Measurements from ENCODE around the gene TNFAIP8L2. TPM values are rescaled to one million over a fixed set of nuclear protein-coding genes. Genes with fewer than 3 reads are reported as not detected.
"Not testable (repeated sequence)": the region's sequence is repeated elsewhere in the genome, so short reads cannot be mapped to it uniquely, and the experiment has no call there.

Gene TNFAIP8L2
- total RNA-seq, 1 donor from 2014 or later = not detected

DNA sequence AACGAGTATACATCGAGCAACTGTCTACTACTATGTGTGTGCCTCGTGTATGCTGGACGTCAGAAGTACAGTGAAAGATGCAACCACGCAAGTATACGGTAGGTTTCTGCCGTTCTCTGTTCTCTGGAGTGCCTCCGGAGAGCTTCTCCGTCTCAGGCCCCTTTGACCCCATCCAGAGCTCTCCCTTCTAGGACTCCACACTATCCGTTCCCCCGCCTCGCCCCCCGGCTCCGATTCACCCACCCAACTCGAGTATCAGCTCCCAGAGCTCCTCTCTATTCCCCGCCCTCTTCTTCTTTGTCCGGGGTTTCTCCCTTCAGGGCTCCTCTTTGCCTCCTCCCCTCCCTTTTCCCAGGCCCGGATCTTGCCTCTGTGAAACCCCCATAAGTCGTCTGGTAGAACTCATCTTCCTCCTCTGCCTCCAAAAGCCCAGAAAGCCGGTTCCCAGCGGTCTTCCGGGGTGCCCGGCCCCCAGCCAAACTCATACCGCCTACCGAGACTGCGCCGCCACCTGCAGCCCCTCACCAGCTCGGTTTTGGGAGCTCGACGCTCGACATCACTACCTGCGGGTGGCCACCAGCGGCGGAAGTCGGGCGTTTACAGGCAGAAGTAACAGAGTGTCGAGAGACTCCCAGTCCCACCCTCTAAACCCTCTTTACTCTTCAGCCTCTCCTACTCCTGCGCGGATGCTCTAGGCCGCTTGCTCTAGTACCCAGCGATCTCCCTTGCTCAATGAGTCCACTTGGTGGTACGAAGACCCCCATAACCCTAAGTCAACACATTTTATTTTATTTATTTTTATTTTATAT, 33.4 kb downstream of the TNFAIP8L2 start, which contains the start of gene VPS72:
Gene VPS72 (minus strand): TSS at position 561 of the 809 bp plus-strand sequence. CDS start 76 bp downstream, at position 485.
- peaks cover 9% of the 10 kb centered on the region for H3K4me1 Mint-ChIP-seq (ENCODE audit: low read depth, unreplicated experiment)
- TF ChIP-seq CTCF (IDR thresholded peaks at IDR 0.05; ENCODE audit: partially characterized antibody, unreplicated experiment) = no peak
- peak within 1 kb of the TSS; percentile 100 for H3K4me3 Mint-ChIP-seq (ENCODE audit: unreplicated experiment)
- no peaks in the 10 kb centered on the region for H3K36me3 Mint-ChIP-seq (ENCODE audit: unreplicated experiment)
- peak; percentile 87 for DNase-seq
- H3K27me3 Mint-ChIP-seq (ENCODE audit: unreplicated experiment) = peaks cover 6% of the 10 kb centered on the region
- H3K27ac Mint-ChIP-seq (ENCODE audit: unreplicated experiment) = peak within 1 kb of the TSS; percentile 100
- peaks cover 7% of the 10 kb centered on the region for H3K9me3 Mint-ChIP-seq (ENCODE audit: unreplicated experiment)

DNA sequence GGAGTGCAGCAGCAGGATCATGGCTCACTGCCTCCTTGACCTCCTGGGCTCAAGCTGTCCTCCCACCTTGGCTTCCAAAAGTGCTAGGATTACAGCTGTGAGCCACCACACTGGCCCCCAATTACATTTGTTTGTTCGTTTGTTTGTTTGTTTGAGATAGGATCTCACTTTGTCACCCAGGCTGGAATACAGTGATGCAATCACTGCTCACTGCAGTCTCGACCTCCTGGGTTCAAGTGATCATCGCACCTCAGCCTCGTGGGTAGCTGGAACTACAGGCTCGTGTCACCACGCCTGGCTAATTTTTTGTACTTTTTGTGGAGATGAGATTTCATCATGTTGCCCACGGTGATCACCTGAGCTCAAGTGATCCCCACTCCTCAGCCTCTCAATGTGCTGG, 35.6 kb downstream of the TNFAIP8L2 start:
- Mint-ChIP-seq H3K4me3 (ENCODE audit: unreplicated experiment) (no peak overlapping the region), H3K27me3 (ENCODE audit: unreplicated experiment) (peaks cover 6% of the 10 kb centered on the region), H3K4me1 (ENCODE audit: low read depth, unreplicated experiment) (peaks cover 7% of the 10 kb centered on the region), H3K36me3 (ENCODE audit: unreplicated experiment) (no peaks in the 10 kb centered on the region), H3K27ac (ENCODE audit: unreplicated experiment) (no peak overlapping the region), H3K9me3 (ENCODE audit: unreplicated experiment) (peaks cover 7% of the 10 kb centered on the region)
- DNase-seq = no peak
- no peak for TF ChIP-seq CTCF (IDR thresholded peaks at IDR 0.05; ENCODE audit: partially characterized antibody, unreplicated experiment)

DNA sequence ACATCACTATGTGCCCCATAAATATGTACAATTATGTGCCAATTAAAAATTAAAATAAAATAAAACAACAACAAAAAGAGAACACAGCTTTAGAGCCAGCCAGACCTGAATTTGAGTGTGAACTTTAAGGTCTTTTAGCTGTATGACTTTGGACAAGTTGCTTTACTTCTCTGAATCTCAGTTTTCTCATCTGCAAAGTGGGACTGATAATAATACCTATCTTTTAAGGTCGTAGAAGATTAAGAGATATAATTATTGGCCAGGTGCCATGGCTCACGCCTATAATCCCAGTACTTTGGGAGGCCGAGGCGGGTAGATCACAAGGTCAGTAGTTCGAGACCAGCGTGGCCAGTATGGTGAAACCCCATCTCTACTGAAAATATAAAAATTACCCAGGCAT, 36.9 kb downstream of the TNFAIP8L2 start:
- no peak for TF ChIP-seq CTCF (IDR thresholded peaks at IDR 0.05; ENCODE audit: partially characterized antibody, unreplicated experiment)
- H3K27ac Mint-ChIP-seq (ENCODE audit: unreplicated experiment) = no peak overlapping the region
- no peaks in the 10 kb centered on the region for H3K36me3 Mint-ChIP-seq (ENCODE audit: unreplicated experiment)
- no peak for DNase-seq
- H3K4me3 Mint-ChIP-seq (ENCODE audit: unreplicated experiment) = no peak overlapping the region
- peaks cover 8% of the 10 kb centered on the region for H3K27me3 Mint-ChIP-seq (ENCODE audit: unreplicated experiment)
- H3K9me3 Mint-ChIP-seq (ENCODE audit: unreplicated experiment) = peaks cover 5% of the 10 kb centered on the region
- H3K4me1 Mint-ChIP-seq (ENCODE audit: low read depth, unreplicated experiment) = peaks cover 6% of the 10 kb centered on the region

GRCh38 chr1:151193856-151194255, 37.4 kb downstream of the TNFAIP8L2 start:
- H3K4me1 Mint-ChIP-seq (ENCODE audit: low read depth, unreplicated experiment) = peaks cover 2% of the 10 kb centered on the region
- no peaks in the 10 kb centered on the region for H3K36me3 Mint-ChIP-seq (ENCODE audit: unreplicated experiment)
- no peak overlapping the region for H3K4me3 Mint-ChIP-seq (ENCODE audit: unreplicated experiment)
- no peak for TF ChIP-seq CTCF (IDR thresholded peaks at IDR 0.05; ENCODE audit: partially characterized antibody, unreplicated experiment)
- DNase-seq = no peak
- peaks cover 10% of the 10 kb centered on the region for H3K27me3 Mint-ChIP-seq (ENCODE audit: unreplicated experiment)
- H3K27ac Mint-ChIP-seq (ENCODE audit: unreplicated experiment) = no peak overlapping the region
- H3K9me3 Mint-ChIP-seq (ENCODE audit: unreplicated experiment) = peaks cover 7% of the 10 kb centered on the region

- H3K27ac Mint-ChIP-seq (ENCODE audit: unreplicated experiment); H3K4me1 Mint-ChIP-seq (ENCODE audit: low read depth, unreplicated experiment); H3K36me3 Mint-ChIP-seq (ENCODE audit: unreplicated experiment); H3K4me3 Mint-ChIP-seq (ENCODE audit: unreplicated experiment); DNase-seq; H3K9me3 Mint-ChIP-seq (ENCODE audit: unreplicated experiment): not testable (repeated sequence)
- peaks cover 12% of the 10 kb centered on the region for H3K27me3 Mint-ChIP-seq (ENCODE audit: unreplicated experiment)
These were observed 38.6 kb downstream of the TNFAIP8L2 start for GRCh38 chr1:151194894-151195594.
